Measurements from ENCODE around the gene NXPH4. TPM values are rescaled to one million over a fixed set of nuclear protein-coding genes. Genes with fewer than 3 reads are reported as not detected.

Gene NXPH4
- total RNA-seq, 1 experiment from 2014 or later: not detected

DNA sequence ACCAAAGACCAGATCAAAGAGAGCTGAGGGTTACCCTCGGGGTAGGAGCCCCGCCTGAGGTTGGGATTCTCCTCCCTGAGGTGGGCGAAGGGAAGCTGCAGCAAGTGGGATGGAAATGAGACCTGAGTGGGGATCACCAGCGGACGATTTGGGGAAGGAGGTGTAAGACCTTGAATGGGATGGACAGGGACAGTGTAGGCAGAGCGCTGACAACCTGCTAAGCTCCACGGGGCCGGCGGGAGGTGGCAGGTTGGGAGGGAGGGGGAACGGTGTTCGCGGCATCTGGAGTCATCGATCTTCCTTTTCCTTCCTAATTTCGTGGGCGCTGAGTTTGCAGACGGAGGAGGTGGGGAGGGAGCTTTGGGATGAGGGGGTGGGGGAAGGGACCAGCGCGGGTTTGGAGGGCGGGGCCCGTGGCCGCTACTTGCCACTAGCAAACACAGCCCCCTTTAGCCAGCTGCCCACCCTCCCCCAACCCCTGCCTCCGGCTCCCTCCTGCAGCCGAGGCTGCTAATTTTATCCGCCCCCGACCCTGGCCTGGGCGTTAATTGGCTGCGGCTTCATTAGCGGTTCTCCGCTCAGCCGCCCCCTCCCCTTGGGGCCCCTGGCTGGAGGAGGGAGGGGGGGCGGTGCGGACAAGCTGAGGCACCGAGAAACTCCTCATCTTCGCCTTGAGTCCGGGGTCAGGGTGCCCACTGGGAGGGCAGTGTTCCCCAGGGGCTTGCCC is 10.2 kb downstream of the NXPH4 start:
- no peak for DNase-seq (ENCODE audit: low spot score)
- in situ Hi-C loops (cut with HindIII; ENCODE audit: low sequenced_read_pairs): no loop called here

DNA sequence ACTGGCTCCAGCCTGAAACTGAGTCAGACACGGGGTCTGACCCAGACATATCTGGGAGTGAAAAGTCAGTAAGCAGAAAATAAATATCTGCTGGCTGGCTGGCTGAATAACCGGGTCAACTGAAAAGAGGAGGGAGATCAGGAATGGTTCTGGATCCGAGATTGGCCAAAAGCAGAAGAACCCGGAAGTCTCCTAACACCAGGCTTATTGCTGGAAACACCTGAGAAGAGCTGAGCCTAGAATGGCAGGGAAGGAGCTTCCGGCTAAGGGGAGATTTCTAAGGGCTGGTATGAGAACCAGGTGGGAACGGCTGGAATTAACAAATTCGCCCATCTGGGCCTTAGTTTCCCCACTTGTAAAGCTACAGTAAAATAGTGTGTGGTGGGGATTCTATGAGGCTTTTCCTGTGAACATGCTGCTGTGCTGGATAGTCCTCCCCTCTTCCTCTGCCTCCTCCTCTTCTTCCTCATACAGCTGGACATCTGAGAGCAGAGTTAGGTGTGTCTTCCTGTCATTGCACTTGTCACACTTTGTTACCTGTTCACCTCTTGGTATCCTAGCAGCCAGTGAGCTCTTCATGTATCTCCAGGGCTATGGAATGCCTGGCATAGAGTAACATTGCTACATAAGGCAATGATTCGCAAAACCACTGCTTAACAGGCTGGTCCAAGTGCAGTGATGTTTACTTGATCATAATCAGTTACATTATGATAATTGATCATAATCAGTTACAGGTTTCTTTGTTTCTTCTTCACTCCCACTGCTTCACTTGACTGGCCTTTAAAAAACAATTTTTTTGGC is 10.9 kb downstream of the NXPH4 start:
- no peak for DNase-seq (ENCODE audit: low spot score)
- in situ Hi-C loops (cut with HindIII; ENCODE audit: low sequenced_read_pairs): no loop called here

DNA sequence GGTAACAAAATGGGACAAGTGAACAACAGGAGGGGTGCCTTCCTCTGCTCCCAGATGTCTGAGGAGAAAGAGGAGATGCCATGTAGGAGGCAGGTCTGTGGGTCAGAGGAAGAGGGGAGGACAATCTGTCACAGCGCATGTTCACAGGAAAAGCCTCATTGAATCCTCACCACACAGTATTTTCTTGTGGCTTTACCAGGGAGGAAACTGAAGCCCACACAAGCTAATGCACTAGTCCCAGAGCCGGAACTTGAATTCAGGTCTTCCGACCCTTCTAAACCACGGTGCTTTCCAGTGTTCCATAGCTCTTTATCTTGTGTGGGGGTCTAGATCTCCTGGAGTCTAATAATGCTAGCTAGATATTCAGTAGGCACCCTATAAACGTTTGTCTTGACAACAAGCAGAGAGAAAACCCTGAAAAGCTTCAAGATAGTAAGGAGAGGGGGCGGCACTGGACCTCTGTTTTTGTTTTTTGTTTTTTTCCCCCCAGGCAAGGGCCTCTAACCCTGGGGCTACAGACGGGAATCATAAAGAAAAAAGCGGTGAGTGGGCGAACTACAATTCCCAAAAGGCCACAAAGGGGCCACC is 12.5 kb downstream of the NXPH4 start:
- in situ Hi-C loops (cut with HindIII; ENCODE audit: low sequenced_read_pairs): no loop called here
- DNase-seq (ENCODE audit: low spot score): peak; percentile 59

DNA sequence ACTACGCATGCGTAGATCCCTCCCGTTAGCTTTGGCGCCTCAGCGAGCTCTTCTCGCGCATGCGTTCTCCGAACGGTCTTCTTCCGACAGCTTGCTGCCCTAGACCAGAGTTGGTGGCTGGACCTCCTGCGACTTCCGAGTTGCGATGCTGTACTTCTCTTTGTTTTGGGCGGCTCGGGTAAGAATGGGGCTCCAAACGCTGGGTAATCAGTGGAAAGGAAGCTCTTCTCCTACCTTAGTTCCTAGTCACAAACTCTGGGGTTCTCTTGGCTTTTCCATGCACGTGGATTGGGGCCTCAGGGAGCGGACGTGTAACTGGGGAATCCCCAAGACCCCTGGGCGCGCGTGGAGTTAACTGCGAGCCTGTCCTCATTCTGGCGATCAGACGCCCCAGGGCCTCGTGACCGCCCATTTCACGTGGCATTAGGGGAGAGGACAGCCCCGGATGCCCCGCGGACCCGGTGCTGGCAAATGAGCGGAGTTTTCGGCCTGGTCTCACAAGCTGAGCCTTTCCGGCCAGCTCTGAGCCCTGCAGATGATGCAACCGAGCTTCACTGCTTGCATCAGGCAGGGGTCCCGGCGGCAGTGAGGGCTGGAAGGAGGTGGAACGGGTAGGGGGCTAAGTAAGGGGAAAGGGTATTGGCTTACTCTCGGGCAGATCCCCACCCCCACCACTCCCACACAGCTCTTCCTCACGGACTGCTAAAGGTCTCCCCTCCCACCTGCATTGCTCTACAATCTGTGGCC is 13.2 kb downstream of the NXPH4 start, which contains the start of gene SHMT2:
SHMT2 (plus strand) TSS at position 78 of the 747 bp plus-strand sequence; CDS start at position 146, 68 bp downstream.
- peak; percentile 97 for DNase-seq (ENCODE audit: low spot score)
- in situ Hi-C loops (cut with HindIII; ENCODE audit: low sequenced_read_pairs): no loop called here

DNA sequence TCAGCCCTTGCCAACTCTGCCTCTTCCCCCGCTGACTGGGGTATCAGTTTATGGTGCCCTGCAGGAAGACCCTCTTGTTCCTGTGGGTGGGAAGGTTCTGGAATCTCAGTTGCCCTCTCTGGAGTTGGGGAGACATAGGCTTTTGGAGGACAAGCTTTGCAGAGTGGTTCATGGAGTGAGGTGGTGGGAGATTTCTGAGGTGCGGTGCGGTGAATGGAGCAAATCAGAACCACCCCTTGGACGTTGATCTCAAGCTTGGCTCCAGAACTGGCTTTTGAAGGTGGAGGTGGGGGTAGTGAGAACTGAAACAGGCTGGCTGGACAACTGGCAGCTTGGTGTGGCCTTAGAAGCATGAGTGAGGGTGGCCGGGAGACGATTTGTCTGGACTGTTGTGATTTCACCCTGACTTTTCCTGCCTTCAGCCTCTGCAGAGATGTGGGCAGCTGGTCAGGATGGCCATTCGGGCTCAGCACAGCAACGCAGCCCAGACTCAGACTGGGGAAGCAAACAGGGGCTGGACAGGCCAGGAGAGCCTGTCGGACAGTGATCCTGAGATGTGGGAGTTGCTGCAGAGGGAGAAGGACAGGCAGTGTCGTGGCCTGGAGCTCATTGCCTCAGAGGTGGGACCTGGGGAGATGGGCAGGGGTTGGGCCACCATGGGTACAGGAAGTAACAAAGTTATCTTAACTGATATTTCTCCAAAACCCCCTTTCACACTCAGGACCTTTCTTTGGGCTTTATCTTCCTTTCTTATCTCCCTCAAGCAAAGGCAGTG is 14.0 kb downstream of the NXPH4 start:
- in situ Hi-C loops (cut with HindIII; ENCODE audit: low sequenced_read_pairs): no loop called here
- DNase-seq (ENCODE audit: low spot score): peak; percentile 39

DNA sequence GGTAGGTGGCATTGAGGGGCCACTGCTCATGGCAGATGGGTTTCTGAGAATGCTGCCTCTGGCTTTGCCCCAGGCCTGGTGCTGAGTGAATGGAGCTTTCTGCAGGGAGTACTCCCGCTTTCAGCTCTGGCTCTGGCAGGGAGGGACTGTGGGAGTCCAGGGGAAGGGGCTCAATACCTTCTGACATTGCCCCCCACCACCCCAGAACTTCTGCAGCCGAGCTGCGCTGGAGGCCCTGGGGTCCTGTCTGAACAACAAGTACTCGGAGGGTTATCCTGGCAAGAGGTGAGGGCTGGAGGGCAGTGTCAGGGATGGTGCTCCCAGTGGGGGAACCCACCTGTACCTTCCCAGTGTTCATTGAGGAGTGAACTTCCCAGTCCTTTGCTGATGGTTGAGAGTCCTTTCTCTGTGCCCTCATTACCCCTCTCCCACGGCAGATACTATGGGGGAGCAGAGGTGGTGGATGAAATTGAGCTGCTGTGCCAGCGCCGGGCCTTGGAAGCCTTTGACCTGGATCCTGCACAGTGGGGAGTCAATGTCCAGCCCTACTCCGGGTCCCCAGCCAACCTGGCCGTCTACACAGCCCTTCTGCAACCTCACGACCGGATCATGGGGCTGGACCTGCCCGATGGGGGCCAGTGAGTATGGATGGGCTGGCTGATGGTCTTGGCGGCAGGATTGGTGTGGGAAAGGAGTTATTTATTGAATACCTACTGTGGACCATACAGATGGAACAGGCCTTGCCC is 14.9 kb downstream of the NXPH4 start:
- DNase-seq (ENCODE audit: low spot score): no peak
- in situ Hi-C loops (cut with HindIII; ENCODE audit: low sequenced_read_pairs): no loop called here

DNA sequence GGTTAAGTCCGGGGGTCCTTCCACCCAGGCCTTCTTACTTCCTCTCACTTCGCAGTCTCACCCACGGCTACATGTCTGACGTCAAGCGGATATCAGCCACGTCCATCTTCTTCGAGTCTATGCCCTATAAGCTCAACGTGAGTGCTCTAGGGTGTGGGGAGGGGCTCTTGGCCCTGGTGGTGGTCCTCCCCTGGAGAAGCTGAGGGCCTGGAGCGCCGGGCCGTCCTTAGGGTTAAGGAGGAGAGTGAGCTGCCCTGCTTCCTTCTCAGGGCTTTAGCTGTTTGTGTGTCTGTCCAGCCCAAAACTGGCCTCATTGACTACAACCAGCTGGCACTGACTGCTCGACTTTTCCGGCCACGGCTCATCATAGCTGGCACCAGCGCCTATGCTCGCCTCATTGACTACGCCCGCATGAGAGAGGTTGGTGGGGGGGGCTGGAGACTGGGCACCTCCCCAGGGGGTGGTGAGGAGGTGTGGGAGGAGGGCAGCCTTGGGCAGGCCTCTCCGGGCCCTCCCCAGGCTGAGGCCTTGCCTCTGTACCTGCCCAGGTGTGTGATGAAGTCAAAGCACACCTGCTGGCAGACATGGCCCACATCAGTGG is 15.7 kb downstream of the NXPH4 start:
- DNase-seq (ENCODE audit: low spot score): no peak
- in situ Hi-C loops (cut with HindIII; ENCODE audit: low sequenced_read_pairs): no loop called here

DNA sequence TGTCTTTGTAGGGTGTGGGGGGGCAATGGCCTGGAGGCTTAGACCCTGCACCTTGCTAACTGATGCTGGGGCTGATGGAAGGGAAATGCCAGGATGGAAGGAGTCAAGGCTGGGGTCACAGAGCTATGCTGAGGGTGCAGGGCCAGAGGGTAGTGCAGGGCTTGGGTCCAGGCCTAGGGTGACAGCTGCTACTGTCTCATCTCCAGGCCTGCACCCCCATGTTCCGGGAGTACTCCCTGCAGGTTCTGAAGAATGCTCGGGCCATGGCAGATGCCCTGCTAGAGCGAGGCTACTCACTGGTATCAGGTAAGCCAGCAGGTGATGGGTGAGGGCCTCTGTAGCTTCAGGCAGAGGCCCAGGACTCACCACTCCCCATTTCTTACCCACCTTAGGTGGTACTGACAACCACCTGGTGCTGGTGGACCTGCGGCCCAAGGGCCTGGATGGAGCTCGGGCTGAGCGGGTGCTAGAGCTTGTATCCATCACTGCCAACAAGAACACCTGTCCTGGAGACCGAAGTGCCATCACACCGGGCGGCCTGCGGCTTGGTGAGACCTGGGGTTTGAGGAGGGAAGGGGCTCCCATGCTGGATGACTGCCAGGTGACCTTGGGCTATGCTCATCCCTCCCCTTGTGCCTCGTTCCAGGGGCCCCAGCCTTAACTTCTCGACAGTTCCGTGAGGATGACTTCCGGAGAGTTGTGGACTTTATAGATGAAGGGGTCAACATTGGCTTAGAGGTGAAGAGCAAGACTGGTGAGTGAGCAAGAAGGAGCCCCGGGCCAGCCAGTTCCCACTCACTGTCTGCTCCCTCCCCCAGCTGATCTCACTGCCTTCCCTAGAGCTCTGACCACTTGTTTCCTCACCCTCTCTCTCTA is 17.0 kb downstream of the NXPH4 start:
- DNase-seq (ENCODE audit: low spot score): no peak
- in situ Hi-C loops (cut with HindIII; ENCODE audit: low sequenced_read_pairs): no loop called here

DNA sequence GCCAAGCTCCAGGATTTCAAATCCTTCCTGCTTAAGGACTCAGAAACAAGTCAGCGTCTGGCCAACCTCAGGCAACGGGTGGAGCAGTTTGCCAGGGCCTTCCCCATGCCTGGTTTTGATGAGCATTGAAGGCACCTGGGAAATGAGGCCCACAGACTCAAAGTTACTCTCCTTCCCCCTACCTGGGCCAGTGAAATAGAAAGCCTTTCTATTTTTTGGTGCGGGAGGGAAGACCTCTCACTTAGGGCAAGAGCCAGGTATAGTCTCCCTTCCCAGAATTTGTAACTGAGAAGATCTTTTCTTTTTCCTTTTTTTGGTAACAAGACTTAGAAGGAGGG is 17.6 kb downstream of the NXPH4 start:
- DNase-seq (ENCODE audit: low spot score): no peak
- in situ Hi-C loops (cut with HindIII; ENCODE audit: low sequenced_read_pairs): no loop called here

DNA sequence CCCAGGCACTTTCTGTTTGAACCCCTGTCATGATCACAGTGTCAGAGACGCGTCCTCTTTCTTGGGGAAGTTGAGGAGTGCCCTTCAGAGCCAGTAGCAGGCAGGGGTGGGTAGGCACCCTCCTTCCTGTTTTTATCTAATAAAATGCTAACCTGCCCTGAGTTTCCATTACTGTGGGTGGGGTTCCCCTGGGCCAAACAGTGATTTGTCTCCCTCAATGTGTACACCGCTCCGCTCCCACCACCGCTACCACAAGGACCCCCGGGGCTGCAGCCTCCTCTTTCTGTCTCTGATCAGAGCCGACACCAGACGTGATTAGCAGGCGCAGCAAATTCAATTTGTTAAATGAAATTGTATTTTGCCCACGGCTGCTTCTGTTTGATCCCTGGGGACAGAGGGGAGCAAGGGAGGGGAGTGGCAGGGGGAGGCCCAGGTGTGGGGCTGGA is 18.0 kb downstream of the NXPH4 start:
- DNase-seq (ENCODE audit: low spot score): no peak
- in situ Hi-C loops (cut with HindIII; ENCODE audit: low sequenced_read_pairs): no loop called here

DNA sequence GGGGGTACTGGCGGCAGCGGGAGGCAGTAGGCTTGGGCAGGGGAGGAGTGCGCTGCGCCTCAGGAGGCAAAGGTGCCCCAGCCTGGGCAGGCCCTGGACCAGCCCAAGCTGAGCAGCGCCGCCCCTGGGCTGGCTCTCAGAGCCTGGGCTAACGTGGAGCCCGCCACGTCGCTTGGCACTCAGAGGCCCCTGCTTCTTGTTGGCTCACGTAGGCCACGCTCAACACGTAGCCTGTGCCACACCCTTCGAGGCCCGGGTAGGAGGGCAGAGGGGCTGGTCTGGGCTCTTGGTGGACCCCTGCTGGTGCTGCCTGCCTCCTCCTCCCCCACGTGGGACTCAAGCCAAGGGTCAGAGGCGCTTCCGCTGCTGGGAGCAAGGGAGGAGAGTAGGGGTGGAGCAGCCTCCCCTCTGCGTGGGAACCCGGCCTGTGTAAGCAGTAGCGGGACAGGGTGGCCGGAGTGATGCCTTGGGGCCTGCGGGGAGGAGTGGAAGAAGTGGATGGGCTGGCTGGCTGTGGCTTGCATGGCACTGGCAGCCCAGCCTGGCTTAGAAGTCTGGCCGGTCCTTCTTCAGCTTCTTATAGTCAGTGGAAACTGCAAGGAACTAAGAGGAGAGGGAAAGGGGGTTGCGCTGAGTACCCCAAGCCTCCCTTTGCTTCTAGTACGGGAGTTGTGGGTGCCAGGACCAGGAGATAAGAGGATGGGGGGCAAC is 18.6 kb downstream of the NXPH4 start:
- in situ Hi-C loops (cut with HindIII; ENCODE audit: low sequenced_read_pairs): no loop called here
- DNase-seq (ENCODE audit: low spot score): no peak

DNA sequence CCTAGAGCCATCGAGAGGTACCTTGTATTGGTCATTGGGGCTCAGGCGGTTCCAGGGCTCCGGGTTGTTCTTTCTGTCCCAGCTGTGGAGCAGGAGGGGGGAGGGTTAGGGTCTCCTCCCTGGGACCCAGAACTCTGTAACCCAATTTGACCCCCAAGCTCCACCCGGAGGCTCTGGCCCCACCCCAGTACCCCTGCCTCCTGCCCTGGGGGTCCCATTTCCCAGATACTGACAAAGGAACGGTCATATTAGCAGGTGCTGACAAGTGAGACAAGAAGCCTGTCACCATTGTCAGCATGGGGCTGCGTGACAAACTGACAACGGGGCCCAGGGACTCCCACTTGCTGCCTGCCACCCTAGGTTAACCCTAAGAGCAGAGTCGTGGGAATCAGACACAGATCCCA is 19.1 kb downstream of the NXPH4 start:
- no peak for DNase-seq (ENCODE audit: low spot score)
- in situ Hi-C loops (cut with HindIII; ENCODE audit: low sequenced_read_pairs): no loop called here

DNA sequence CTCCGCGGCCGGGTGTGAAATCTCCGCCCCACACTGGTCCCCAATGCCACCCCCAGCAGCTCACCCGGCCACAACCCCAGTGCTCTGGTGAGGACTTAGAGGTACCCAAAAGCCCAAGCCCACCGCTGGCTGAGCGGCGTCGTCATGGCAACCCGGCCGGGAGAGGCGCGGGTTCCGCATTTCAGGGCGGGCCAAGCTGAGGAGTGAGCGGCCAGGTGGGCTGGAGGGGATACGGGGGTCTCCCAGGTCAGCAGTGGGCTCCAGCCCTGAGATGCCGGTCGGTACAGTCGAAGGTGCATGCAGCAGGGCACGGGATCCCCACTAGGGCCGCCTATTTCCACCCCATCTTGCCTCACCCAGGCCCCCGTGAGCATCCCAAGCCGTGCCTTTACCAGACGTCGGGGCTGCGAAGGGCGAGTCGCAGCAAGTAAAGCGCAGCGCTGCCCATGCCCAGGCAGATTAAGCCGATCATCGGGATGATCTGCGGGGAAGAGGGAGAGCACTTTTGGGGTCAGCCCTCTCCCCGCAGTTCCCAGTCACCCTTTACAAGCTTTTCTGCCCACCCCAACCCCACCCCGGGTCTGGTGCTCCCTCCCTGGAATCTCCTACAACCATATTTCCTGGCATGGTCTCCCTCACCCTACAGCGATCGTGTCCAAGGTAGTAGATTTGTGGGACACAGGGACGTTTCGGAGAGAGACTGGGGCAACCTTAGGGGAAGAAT is 19.8 kb downstream of the NXPH4 start:
- DNase-seq (ENCODE audit: low spot score): no peak
- in situ Hi-C loops (cut with HindIII; ENCODE audit: low sequenced_read_pairs): no loop called here

DNA sequence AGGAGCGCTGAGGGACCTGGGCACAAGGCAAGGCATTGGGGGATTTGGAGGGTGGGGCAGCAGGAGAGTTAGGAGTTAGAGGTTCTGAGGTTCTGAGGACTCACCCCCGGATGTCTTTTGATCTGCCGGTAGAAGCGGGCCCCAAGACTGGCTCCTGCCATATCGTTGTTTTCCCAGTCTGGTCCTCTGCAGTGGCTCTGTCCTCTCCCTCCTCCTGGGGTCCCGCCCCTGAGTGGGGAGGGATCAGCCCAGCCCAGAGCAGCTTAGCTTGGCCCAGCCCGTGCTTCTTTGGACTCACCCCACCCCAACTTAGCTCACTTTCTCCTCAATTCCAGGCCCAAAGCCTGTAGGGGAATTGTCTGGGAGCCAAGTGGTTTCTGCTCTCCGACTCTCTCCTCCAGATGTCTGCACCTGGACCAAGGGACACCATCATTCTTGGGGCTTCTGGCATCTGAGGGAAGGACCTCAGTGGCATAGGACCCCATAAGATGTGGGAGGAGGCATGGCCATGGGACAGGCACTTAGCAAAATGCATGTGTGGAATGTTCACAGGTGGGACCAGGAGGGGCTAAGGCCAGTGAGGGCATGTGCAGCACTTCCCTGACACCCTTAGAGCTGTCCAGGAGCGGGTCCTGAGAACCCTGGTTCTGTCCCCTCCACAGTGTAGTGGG is 20.5 kb downstream of the NXPH4 start:
- in situ Hi-C loops (cut with HindIII; ENCODE audit: low sequenced_read_pairs): no loop called here
- DNase-seq (ENCODE audit: low spot score): no peak

DNA sequence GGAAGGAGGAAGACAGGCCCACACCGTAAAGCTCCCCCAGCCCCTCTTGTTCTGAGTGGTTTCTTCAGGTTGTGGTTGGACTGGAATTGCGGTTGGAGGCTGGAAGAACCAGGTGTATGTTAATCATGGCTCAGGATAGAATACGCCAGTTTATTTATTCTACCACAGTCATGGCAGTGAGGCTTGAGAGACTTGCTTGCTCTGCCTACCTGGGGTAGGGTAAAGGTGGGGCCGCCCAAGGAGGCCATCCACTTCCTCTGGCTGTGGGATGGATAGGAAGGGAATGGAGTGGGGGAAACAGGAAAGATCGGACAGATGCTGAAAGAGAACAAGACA is 21.0 kb downstream of the NXPH4 start:
- no peak for DNase-seq (ENCODE audit: low spot score)
- in situ Hi-C loops (cut with HindIII; ENCODE audit: low sequenced_read_pairs): no loop called here
